Right renal cortex interstitium (tissue), 3 donors: ENCODE data around the gene TRIM17. TPM values are rescaled to one million over a fixed set of nuclear protein-coding genes. Genes with fewer than 3 reads are reported as not detected.

Experiments used
- DNase-seq, 3 donors: peaks; one replicate each; pipeline ENCODE4 v3.0.0-alpha.2; 2013; ENCODE audit warnings: low read depth in 3 of 3, low spot score in 2 of 3
- polyA plus RNA-seq, 3 donors: library from polyadenylated mRNA; unstranded; fragments of 120-200 nt; gene quantifications; one replicate each; pipeline ENCODE4 v1.2.1, GENCODE V29; 2013; ENCODE audit not compliant: insufficient read length in 3 of 3

TRIM17 gene
- polyA plus RNA-seq, 3 donors, result 5.0 to 6.6 (median 5.9) TPM

GRCh38 chr1:228360533-228361313 lies 55.9 kb downstream of the TRIM17 start:
- DNase-seq, result no peak

DNA sequence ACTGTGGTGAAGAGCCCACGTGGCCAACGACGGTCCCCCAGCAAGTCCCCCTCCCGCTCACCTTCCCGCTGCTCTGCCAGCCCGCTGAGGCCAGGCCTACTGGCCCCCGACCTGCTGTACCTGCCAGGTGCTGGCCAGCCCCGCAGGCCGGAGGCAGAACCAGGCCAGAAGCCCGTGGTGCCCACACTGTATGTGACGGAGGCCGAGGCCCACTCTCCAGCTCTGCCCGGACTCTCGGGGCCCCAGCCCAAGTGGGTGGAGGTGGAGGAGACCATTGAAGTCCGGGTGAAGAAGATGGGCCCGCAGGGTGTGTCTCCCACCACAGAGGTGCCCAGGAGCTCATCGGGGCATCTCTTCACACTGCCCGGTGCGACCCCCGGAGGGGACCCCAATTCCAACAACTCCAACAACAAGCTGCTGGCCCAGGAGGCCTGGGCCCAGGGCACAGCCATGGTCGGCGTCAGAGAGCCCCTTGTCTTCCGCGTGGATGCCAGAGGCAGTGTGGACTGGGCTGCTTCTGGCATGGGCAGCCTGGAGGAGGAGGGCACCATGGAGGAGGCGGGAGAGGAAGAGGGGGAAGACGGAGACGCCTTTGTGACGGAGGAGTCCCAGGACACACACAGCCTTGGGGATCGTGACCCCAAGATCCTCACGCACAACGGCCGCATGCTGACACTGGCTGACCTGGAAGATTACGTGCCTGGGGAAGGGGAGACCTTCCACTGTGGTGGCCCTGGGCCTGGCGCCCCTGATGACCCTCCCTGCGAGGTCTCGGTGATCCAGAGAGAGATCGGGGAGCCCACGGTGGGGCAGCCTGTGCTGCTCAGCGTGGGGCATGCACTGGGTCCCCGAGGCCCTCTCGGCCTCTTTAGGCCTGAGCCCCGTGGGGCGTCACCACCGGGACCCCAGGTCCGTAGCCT lies 56.8 kb downstream of the TRIM17 start:
- DNase-seq, result no peak

DNA sequence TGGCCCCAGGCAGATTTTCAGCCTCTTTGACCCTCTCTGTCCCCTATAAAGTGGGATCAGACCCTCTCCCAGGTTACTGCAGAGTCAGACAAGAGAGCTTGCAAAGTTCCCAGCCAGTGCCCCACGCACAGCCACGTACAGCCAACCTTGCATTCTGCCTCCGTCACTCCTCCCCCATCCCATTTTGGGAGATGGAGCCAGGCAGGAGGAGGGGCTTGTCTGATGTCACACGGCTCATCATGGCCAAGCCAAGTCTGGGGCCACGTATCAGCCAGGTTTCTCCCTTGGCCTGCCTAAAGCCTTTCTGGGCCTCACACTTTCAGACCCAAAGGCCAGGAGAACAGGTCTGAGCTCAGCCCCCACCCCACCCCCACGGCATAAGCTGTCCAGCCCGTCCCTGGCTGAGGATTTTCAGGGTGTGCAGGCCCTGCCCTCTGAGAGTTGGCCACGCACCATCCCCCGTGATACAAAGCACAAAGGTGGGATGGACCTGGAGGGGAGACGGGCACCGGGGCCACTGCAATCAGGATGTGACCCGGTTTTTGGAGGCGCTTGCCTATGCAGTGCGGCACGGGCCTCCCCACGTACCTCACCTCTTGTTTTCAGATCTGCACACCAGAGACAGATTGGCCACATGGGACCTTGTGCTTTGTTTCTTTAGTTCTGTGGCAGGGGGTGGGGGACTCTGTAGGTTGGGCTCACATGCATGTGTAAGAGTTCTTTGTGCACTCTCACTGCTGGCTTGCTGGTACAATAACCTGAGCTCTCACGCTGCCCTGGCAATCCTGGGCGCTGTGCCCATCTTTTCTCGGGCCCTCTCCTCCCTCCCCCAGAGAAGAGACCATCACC lies 57.7 kb downstream of the TRIM17 start:
- DNase-seq, result no peak

GRCh38 chr1:228358039-228358763 lies 58.5 kb downstream of the TRIM17 start:
- DNase-seq, result no peak

Other genes with a start within 250 kb of the TRIM17 start
- 10 to 100 TPM; 20.2 to 22.0 (median 20.9) TPM for gene OBSCN, start 208.8 kb downstream of the TRIM17 start, polyA plus RNA-seq
- 10 to 100 TPM; 11.4 to 13.5 (median 13.1) TPM for gene TRIM11, start 10.0 kb downstream of the TRIM17 start, polyA plus RNA-seq
- gene RNF187, start 70.5 kb upstream of the TRIM17 start, polyA plus RNA-seq, result 10 to 100 TPM; 72.0 to 84.1 (median 78.6) TPM